ENCODE data around the gene YIPF3.

Gene YIPF3

DNA sequence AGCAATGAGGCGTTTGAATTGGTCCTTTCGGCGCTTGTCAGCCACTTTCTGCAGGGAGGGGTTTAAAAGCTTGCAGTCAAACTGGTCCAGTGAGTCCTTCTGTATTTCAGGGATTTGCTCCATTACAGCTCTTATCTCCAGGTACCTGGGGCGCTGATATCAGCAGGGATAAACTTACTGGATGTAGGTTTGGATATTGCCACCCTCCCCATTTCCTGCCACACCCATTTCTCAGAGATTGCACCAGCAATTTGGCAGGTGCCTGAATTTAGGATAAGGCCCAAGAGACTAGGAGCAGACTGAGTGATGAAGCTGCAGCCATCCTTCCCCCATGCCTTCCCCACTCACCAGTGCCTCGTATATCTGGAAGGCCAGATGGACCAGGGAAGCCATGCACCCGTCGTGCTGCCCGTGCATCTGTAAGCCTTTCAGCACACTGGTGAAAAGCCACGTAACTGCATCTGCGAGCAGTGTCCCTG is 7.8 kb upstream of the YIPF3 start:
- Histone ChIP-seq H3K27me3 (ENCODE audit: control insufficient read depth in 1 of 2, insufficient read depth in 2 of 2, low read length in 2 of 2) (no peaks in the 10 kb centered on the region), H3K27ac (ENCODE audit: low read length) (no peak overlapping the region), H3K36me3 (ENCODE audit: control insufficient read depth in 2 of 2, insufficient read depth in 2 of 2, low read length in 2 of 2) (peaks cover 77 to 80% of the 10 kb centered on the region in 2 donors)

DNA sequence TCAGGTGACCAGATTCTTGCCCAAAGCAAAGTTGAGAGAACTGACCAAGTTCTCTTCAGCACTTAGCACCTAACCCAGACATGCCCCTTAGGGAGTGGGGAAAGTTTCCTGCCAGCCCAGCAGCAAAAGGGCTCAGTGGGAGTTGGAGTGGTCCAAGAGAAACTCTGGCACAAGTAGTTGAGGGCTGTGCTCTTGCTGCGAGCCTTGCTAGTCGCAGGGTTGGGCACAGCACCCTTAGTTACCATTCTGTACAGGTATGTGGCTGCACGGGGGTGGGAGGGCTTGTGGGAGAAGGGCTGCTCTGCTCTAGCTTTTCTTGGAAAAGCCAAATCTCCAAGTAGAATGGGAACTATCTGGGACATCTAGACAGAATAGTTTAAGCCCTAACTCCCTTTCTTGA is 6.6 kb upstream of the YIPF3 start:
- peaks cover 76 to 82% of the 10 kb centered on the region in 2 donors for H3K36me3 ChIP-seq (ENCODE audit: control insufficient read depth in 2 of 2, insufficient read depth in 2 of 2, low read length in 2 of 2)

More for the DNA sequence above, 7.8 kb upstream of the YIPF3 start:
- Histone ChIP-seq H3K4me1 (ENCODE audit: control insufficient read depth, insufficient read depth, low read length) (peaks cover 3% of the 10 kb centered on the region), H3K4me3 (ENCODE audit: low read length in 2 of 2) (no peak overlapping the region), H3K9me3 (ENCODE audit: control insufficient read depth in 2 of 2, low read length in 2 of 2) (no peaks in the 10 kb centered on the region), H3K9ac (ENCODE audit: low read length in 2 of 2) (no peak overlapping the region)

DNA sequence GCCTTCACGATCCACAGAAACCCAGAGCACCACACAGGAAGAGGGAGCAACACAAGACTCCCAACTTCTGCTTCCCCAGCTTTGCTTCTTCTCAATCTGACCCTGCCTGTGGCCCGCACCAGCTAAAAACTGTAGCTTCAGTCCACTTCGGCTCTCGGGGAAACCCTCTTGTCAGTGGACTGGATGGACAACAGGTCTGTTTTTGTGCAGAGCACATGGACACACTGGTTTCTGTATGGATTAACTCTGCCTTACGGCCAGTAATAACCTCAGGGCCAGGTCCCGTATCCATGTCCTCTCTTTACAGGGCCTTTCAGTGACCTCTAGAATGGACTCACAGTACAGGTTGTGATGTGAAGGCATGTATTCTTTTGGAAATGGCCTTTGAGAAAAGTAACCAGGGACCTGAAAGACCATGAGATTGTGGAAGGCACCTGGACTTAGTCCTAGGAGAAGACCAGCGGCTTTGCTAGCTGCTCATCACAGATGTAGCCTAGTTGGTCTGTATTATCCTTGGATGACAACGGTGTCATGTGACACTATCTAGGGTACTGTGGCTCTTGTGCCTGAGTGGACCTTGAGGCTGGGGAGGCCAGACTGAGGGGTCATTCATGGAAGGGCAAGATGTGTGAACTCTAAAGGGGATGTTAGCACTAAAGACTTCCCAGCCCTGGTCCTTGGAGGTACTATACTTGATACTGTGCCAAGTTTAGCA is 6.0 kb upstream of the YIPF3 start:
- no peaks in the 10 kb centered on the region for H3K27me3 ChIP-seq (ENCODE audit: control insufficient read depth in 1 of 2, insufficient read depth in 2 of 2, low read length in 2 of 2)
- no peak overlapping the region for H3K4me3 ChIP-seq (ENCODE audit: low read length in 2 of 2)
- no peaks in the 10 kb centered on the region for H3K9me3 ChIP-seq (ENCODE audit: control insufficient read depth in 2 of 2, low read length in 2 of 2)
- peaks cover 11% of the 10 kb centered on the region for H3K4me1 ChIP-seq (ENCODE audit: control insufficient read depth, insufficient read depth, low read length)
- no peak overlapping the region for H3K9ac ChIP-seq (ENCODE audit: low read length in 2 of 2)
- H3K36me3 ChIP-seq (ENCODE audit: control insufficient read depth in 2 of 2, insufficient read depth in 2 of 2, low read length in 2 of 2), result peaks cover 71 to 76% of the 10 kb centered on the region in 2 donors
- H3K27ac ChIP-seq (ENCODE audit: low read length), result no peak overlapping the region

More for the DNA sequence above, 6.6 kb upstream of the YIPF3 start:
- H3K9ac ChIP-seq (ENCODE audit: low read length in 2 of 2), result no peak overlapping the region
- no peak overlapping the region for H3K27ac ChIP-seq (ENCODE audit: low read length)
- H3K4me1 ChIP-seq (ENCODE audit: control insufficient read depth, insufficient read depth, low read length), result peaks cover 5% of the 10 kb centered on the region
- no peak overlapping the region for H3K4me3 ChIP-seq (ENCODE audit: low read length in 2 of 2)
- H3K27me3 ChIP-seq (ENCODE audit: control insufficient read depth in 1 of 2, insufficient read depth in 2 of 2, low read length in 2 of 2), result no peaks in the 10 kb centered on the region
- no peaks in the 10 kb centered on the region for H3K9me3 ChIP-seq (ENCODE audit: control insufficient read depth in 2 of 2, low read length in 2 of 2)

DNA sequence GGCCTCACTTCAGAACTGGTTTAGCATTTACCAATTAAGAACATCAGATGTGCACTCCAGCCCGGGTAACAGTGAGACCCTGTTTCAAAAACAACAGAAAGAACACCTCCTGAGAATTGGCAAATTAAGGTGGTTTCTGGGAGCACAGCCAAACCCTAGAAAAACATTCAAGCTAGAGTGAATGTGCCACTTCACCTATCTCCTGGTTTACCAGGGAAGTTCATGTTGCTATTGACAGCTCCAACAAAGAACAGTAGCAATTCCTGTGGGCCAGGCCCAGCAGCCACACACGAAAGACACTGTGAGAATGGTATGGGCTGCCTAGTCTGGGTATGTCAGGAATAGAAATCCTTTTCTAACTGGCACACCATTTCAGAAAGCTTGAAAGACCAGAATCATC is 5.1 kb upstream of the YIPF3 start:
- no peak overlapping the region for H3K27ac ChIP-seq (ENCODE audit: low read length)
- peaks cover 66 to 68% of the 10 kb centered on the region in 2 donors for H3K36me3 ChIP-seq (ENCODE audit: control insufficient read depth in 2 of 2, insufficient read depth in 2 of 2, low read length in 2 of 2)
- H3K9ac ChIP-seq (ENCODE audit: low read length in 2 of 2), result no peak overlapping the region

DNA sequence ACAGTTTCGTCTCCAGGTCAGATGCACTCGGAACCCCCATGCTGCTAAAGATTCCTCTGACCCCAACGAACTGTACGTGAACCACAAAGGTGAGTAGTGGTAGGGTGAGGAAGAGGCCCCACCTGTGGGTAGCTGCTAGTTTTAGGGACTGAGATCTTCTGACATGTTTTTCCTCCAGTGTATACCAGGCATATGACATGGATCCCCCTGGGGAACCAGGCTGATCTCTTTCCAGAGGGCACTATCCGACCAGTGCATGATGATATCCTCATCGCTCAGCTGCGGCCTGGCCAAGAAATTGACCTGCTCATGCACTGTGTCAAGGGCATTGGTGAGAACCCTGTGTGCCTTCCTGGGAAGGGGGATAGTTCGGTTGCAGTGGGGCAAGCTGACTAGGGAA is 3.4 kb upstream of the YIPF3 start:
- Histone ChIP-seq H3K9me3 (ENCODE audit: control insufficient read depth in 2 of 2, low read length in 2 of 2) (no peaks in the 10 kb centered on the region), H3K9ac (ENCODE audit: low read length in 2 of 2) (no peak overlapping the region), H3K4me3 (ENCODE audit: low read length in 2 of 2) (no peak overlapping the region), H3K27me3 (ENCODE audit: control insufficient read depth in 1 of 2, insufficient read depth in 2 of 2, low read length in 2 of 2) (no peaks in the 10 kb centered on the region), H3K36me3 (ENCODE audit: control insufficient read depth in 2 of 2, insufficient read depth in 2 of 2, low read length in 2 of 2) (peaks cover 53 to 57% of the 10 kb centered on the region in 2 donors), H3K4me1 (ENCODE audit: control insufficient read depth, insufficient read depth, low read length) (peaks cover 22% of the 10 kb centered on the region), H3K27ac (ENCODE audit: low read length) (no peak overlapping the region)

More for the DNA sequence above, 5.1 kb upstream of the YIPF3 start:
- H3K27me3 ChIP-seq (ENCODE audit: control insufficient read depth in 1 of 2, insufficient read depth in 2 of 2, low read length in 2 of 2), result no peaks in the 10 kb centered on the region
- H3K9me3 ChIP-seq (ENCODE audit: control insufficient read depth in 2 of 2, low read length in 2 of 2), result no peaks in the 10 kb centered on the region
- H3K4me3 ChIP-seq (ENCODE audit: low read length in 2 of 2), result no peak overlapping the region
- H3K4me1 ChIP-seq (ENCODE audit: control insufficient read depth, insufficient read depth, low read length), result peaks cover 11% of the 10 kb centered on the region

DNA sequence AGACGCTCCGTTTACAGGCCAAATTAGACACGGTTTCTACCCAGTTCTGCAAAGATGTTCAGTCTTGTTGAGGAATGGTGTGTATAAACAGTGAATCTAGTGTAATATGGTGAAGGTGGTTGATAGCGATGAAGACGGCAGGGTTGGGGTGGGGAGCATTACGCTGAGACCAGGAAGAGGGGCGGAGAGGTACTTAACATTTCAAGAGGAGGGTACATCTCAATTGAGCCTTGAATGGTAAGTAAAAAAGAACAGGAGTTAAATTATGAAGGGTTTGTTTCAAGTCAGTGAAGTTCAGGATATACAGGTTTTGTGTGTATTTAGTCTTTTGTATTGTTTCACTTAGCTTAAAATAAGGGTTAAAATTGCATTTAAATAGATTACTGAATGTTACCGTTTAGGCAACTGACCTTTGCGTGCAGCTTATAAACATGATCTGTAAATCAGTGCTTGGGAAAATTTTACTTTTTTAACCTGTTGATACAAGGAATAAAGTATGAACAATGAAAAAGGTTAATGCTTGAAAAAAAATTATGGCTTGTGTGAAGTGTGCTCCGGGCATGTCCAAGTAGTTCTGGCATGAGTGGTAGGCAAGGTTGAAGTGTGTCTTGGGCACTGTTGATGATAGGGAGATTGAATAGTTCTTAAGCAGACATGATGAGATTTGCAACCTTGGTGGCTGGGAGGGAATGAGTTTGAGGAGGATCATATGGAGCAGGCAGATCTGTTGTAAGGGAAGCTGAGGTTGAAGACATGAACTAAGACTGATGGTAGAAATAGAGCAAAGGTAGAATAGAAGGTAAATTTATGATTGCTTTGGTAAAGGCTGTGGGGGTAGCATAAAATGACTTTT is 1.0 kb upstream of the YIPF3 start:
- Histone ChIP-seq H3K4me1 (ENCODE audit: control insufficient read depth, insufficient read depth, low read length) (peaks cover 23% of the 10 kb centered on the region), H3K9ac (ENCODE audit: low read length in 2 of 2) (peak overlapping the region; percentile 89 to 97), H3K27ac (ENCODE audit: low read length) (no peak overlapping the region), H3K4me3 (ENCODE audit: low read length in 2 of 2) (peak overlapping the region; percentile 89 to 100), H3K36me3 (ENCODE audit: control insufficient read depth in 2 of 2, insufficient read depth in 2 of 2, low read length in 2 of 2) (peaks cover 41 to 53% of the 10 kb centered on the region in 2 donors), H3K27me3 (ENCODE audit: control insufficient read depth in 1 of 2, insufficient read depth in 2 of 2, low read length in 2 of 2) (no peaks in the 10 kb centered on the region), H3K9me3 (ENCODE audit: control insufficient read depth in 2 of 2, low read length in 2 of 2) (no peaks in the 10 kb centered on the region)

DNA sequence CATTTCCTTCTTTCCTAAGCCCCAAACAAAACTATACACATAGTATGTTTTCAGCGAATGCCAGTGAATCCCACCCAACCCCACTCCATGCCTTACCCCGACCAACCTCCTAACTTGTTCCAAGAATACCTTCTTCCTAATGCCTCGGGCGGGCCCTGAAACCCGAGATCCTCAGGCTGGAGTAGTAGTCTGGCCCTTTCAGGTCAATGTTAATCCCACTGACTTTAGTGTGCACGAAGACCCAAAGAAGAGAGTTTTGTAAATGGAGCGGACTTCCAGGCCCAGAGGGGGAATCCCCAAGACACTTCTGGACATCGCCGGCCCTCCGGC is 394 bp downstream of the YIPF3 start:
- Histone ChIP-seq H3K27ac (ENCODE audit: low read length) (peak overlapping the region; percentile 82), H3K9me3 (ENCODE audit: control insufficient read depth in 2 of 2, low read length in 2 of 2) (no peaks in the 10 kb centered on the region), H3K4me3 (ENCODE audit: low read length in 2 of 2) (peak overlapping the region; percentile 89 to 100), H3K36me3 (ENCODE audit: control insufficient read depth in 2 of 2, insufficient read depth in 2 of 2, low read length in 2 of 2) (peaks cover 45 to 54% of the 10 kb centered on the region in 2 donors), H3K9ac (ENCODE audit: low read length in 2 of 2) (peak overlapping the region; percentile 89 to 97), H3K4me1 (ENCODE audit: control insufficient read depth, insufficient read depth, low read length) (peaks cover 23% of the 10 kb centered on the region), H3K27me3 (ENCODE audit: control insufficient read depth in 1 of 2, insufficient read depth in 2 of 2, low read length in 2 of 2) (no peaks in the 10 kb centered on the region)

DNA sequence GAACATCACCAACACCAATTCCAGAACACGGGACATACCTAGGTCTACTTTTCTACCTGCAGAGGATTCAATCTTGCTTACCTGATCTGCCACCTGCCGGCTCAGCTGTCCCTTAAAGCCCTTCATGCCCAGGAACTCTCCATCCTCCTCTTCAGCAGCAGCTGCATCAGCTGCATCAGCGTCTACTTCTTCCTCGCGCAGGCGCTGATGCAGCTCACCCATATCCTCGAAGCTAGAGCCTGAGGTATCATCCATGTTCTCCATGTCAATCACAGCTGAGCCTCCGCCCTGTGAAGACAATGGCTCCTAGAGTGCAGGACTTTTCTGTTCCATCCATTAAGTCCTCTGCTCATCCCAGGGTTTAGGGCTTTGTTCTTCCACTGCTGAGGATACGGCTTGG is 918 bp downstream of the YIPF3 start:
- peak overlapping the region; percentile 89 to 97 for H3K9ac ChIP-seq (ENCODE audit: low read length in 2 of 2)
- no peak overlapping the region for H3K27ac ChIP-seq (ENCODE audit: low read length)
- H3K36me3 ChIP-seq (ENCODE audit: control insufficient read depth in 2 of 2, insufficient read depth in 2 of 2, low read length in 2 of 2), result peaks cover 40 to 52% of the 10 kb centered on the region in 2 donors
- H3K27me3 ChIP-seq (ENCODE audit: control insufficient read depth in 1 of 2, insufficient read depth in 2 of 2, low read length in 2 of 2), result no peaks in the 10 kb centered on the region
- peak overlapping the region; percentile 89 to 100 for H3K4me3 ChIP-seq (ENCODE audit: low read length in 2 of 2)
- peaks cover 23% of the 10 kb centered on the region for H3K4me1 ChIP-seq (ENCODE audit: control insufficient read depth, insufficient read depth, low read length)
- H3K9me3 ChIP-seq (ENCODE audit: control insufficient read depth in 2 of 2, low read length in 2 of 2), result no peaks in the 10 kb centered on the region

DNA sequence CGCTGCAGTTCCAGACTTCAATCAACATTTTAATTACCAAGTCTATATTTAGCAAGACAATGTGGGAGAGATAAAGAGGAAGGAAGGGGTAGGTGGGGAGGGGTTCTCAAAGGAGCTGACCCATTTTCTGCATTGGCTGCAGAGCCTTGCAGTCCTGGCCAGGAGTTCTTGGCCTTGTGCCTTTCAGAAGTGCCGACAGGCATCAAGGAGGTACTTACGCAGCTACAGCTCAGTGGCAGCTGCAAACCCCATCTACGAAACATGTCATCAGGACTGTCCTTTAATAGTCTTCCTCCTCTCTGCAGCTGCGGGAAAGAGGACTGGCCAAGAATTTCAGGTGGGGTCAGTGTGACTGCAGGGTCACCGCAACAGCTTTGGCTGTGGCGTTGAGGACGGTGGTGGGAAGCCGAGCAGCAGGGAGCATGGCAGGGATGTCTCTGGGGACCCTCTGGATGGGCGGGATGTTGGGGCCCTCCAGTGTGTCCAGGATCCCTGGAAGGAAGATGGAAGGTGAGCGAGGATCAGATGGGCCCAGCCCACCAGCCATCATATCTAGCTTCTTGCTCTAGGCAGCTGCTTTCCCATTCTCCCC is 4.8 kb downstream of the YIPF3 start:
- Histone ChIP-seq H3K4me1 (ENCODE audit: control insufficient read depth, insufficient read depth, low read length) (peaks cover 32% of the 10 kb centered on the region), H3K36me3 (ENCODE audit: control insufficient read depth in 2 of 2, insufficient read depth in 2 of 2, low read length in 2 of 2) (peaks cover 23 to 36% of the 10 kb centered on the region in 2 donors), H3K27ac (ENCODE audit: low read length) (no peak overlapping the region)

DNA sequence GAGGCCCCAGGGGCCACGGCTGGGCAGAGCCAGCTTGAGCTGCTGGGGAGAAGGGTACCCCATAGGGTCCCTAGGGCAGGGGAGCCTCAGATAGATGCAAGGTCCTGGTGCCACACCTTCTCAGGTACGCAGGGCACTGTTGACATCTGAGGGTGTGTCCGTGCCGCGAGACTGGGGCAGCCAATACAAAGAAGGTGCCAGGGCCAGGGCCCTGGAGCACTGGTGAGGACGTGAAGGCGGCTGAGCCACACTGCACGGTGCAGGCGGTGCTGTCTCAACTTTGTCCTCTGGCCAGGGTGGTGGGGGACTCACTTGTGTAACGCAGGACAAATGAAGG is 5.9 kb downstream of the YIPF3 start:
- H3K9me3 ChIP-seq (ENCODE audit: control insufficient read depth in 2 of 2, low read length in 2 of 2), result no peaks in the 10 kb centered on the region
- H3K27me3 ChIP-seq (ENCODE audit: control insufficient read depth in 1 of 2, insufficient read depth in 2 of 2, low read length in 2 of 2), result peaks cover 0 to 2% of the 10 kb centered on the region in 2 donors
- peaks cover 25 to 36% of the 10 kb centered on the region in 2 donors for H3K36me3 ChIP-seq (ENCODE audit: control insufficient read depth in 2 of 2, insufficient read depth in 2 of 2, low read length in 2 of 2)
- H3K27ac ChIP-seq (ENCODE audit: low read length), result peak overlapping the region; percentile 31
- peak overlapping the region; percentile 67 to 73 for H3K4me3 ChIP-seq (ENCODE audit: low read length in 2 of 2)
- H3K4me1 ChIP-seq (ENCODE audit: control insufficient read depth, insufficient read depth, low read length), result peaks cover 31% of the 10 kb centered on the region
- H3K9ac ChIP-seq (ENCODE audit: low read length in 2 of 2), result peak overlapping the region in 1 of 2 donors; percentile 71

More for the DNA sequence above, 4.8 kb downstream of the YIPF3 start:
- Histone ChIP-seq H3K9ac (ENCODE audit: low read length in 2 of 2) (no peak overlapping the region), H3K9me3 (ENCODE audit: control insufficient read depth in 2 of 2, low read length in 2 of 2) (no peaks in the 10 kb centered on the region), H3K27me3 (ENCODE audit: control insufficient read depth in 1 of 2, insufficient read depth in 2 of 2, low read length in 2 of 2) (peaks cover 0 to 2% of the 10 kb centered on the region in 2 donors), H3K4me3 (ENCODE audit: low read length in 2 of 2) (no peak overlapping the region)
